ENCODE data around the gene ALG1.
"Not testable (repeated sequence)": the region's sequence is repeated elsewhere in the genome, so short reads cannot be mapped to it uniquely, and the experiment has no call there.

Gene ALG1

GRCh38 chr16:5103296-5104032 is 31.8 kb downstream of the ALG1 start:
- DNase-seq: not testable (repeated sequence)

- DNase-seq: not testable (repeated sequence)
These were observed 33.4 kb downstream of the ALG1 start for GRCh38 chr16:5105039-5105438.

GRCh38 chr16:5108505-5109158 is 37.0 kb downstream of the ALG1 start:
- DNase-seq: no peak

GRCh38 chr16:5110933-5111332 is 39.3 kb downstream of the ALG1 start:
- DNase-seq: not testable (repeated sequence)

GRCh38 chr16:5116780-5117295 is 45.2 kb downstream of the ALG1 start:
- not testable (repeated sequence) for DNase-seq

GRCh38 chr16:5117300-5118087 is 45.9 kb downstream of the ALG1 start:
- peak; percentile 37 to 46 for DNase-seq

GRCh38 chr16:5131467-5132004 is 59.9 kb downstream of the ALG1 start:
- DNase-seq: not testable (repeated sequence)

GRCh38 chr16:5132915-5133600 is 61.4 kb downstream of the ALG1 start:
- not testable (repeated sequence) for DNase-seq

GRCh38 chr16:5134739-5135452 is 63.3 kb downstream of the ALG1 start:
- DNase-seq: not testable (repeated sequence)
